ENCODE measurements around the gene PRPF40B. TPM values are rescaled to one million over a fixed set of nuclear protein-coding genes. Genes with fewer than 3 reads are reported as not detected.

The PRPF40B gene
- total RNA-seq, 4 donors from 2014 or later, result 17.4 to 72.9 (median 25.4) TPM

- no peak overlapping the region for H3K27ac ChIP-seq
- no peak overlapping the region for H3K4me3 ChIP-seq
- intact Hi-C loops (cut with DNase I; ENCODE audit: low total_unique reads), result no loop called here
These were observed 36.0 kb upstream of the PRPF40B start for GRCh38 chr12:49587174-49587908.

GRCh38 chr12:49588281-49588680, 35.1 kb upstream of the PRPF40B start:
- H3K4me3 ChIP-seq, result no peak overlapping the region
- H3K9me3 ChIP-seq, result no peaks in the 10 kb centered on the region
- TF ChIP-seq CTCF (IDR thresholded peaks at IDR 0.05), result no peak
- no peak for TF ChIP-seq POLR2A (IDR thresholded peaks at IDR 0.05)
- intact Hi-C loops (cut with DNase I; ENCODE audit: low total_unique reads), result no loop called here
- no peak overlapping the region for H3K27ac ChIP-seq
- DNase-seq, result no peak
- H3K4me1 ChIP-seq, result no peaks in the 10 kb centered on the region
- H3K36me3 ChIP-seq, result no peaks in the 10 kb centered on the region
- H3K27me3 ChIP-seq, result no peaks in the 10 kb centered on the region

More at GRCh38 chr12:49587174-49587908, 36.0 kb upstream of the PRPF40B start:
- TF ChIP-seq CTCF (IDR thresholded peaks at IDR 0.05) (no peak), POLR2A (IDR thresholded peaks at IDR 0.05) (no peak)
- Histone ChIP-seq H3K9me3 (no peaks in the 10 kb centered on the region), H3K27me3 (no peaks in the 10 kb centered on the region), H3K36me3 (no peaks in the 10 kb centered on the region), H3K4me1 (no peaks in the 10 kb centered on the region)
- no peak for DNase-seq

- H3K27me3 ChIP-seq, result no peaks in the 10 kb centered on the region
- intact Hi-C loops (cut with DNase I; ENCODE audit: low total_unique reads), result no loop called here
- H3K9me3 ChIP-seq, result no peaks in the 10 kb centered on the region
- H3K4me1 ChIP-seq, result no peaks in the 10 kb centered on the region
- H3K4me3 ChIP-seq, result no peak overlapping the region
- no peak overlapping the region for H3K27ac ChIP-seq
- DNase-seq, result no peak
- TF ChIP-seq CTCF (IDR thresholded peaks at IDR 0.05), result no peak
- no peak for TF ChIP-seq POLR2A (IDR thresholded peaks at IDR 0.05)
- no peaks in the 10 kb centered on the region for H3K36me3 ChIP-seq
These were observed 34.4 kb upstream of the PRPF40B start for GRCh38 chr12:49588721-49589516.

GRCh38 chr12:49598527-49598926, 24.8 kb upstream of the PRPF40B start:
- no peaks in the 10 kb centered on the region for H3K27me3 ChIP-seq
- H3K9me3 ChIP-seq, result no peaks in the 10 kb centered on the region
- no peak overlapping the region for H3K4me3 ChIP-seq
- no peak overlapping the region for H3K27ac ChIP-seq
- intact Hi-C loops (cut with DNase I; ENCODE audit: low total_unique reads), result no loop called here
- no peak for DNase-seq
- no peak for TF ChIP-seq POLR2A (IDR thresholded peaks at IDR 0.05)
- TF ChIP-seq CTCF (IDR thresholded peaks at IDR 0.05), result no peak
- H3K36me3 ChIP-seq, result no peaks in the 10 kb centered on the region
- H3K4me1 ChIP-seq, result no peaks in the 10 kb centered on the region

GRCh38 chr12:49599961-49600360, 23.4 kb upstream of the PRPF40B start:
- Histone ChIP-seq H3K4me1 (no peaks in the 10 kb centered on the region), H3K36me3 (no peaks in the 10 kb centered on the region), H3K4me3 (no peak overlapping the region), H3K9me3 (no peaks in the 10 kb centered on the region), H3K27ac (no peak overlapping the region), H3K27me3 (no peaks in the 10 kb centered on the region)
- TF ChIP-seq CTCF (IDR thresholded peaks at IDR 0.05) (no peak), POLR2A (IDR thresholded peaks at IDR 0.05) (no peak)
- intact Hi-C loops (cut with DNase I; ENCODE audit: low total_unique reads), result no loop called here
- no peak for DNase-seq
